GM12878 (cell line): ENCODE results near the gene KLHL36. TPM values are rescaled to one million over a fixed set of nuclear protein-coding genes. Genes with fewer than 3 reads are reported as not detected.

Experiments used
- ATF7 ChIP-seq: fragments of 450-650 bp; IDR thresholded peaks from 2 replicates; pipeline ENCODE4 v1.6.1; 2016; ENCODE audit warnings: low read depth, mild to moderate bottlenecking
- BACH1 ChIP-seq: fragments of 450-650 bp; IDR thresholded peaks from 2 replicates; pipeline ENCODE4 v1.6.1; 2017; ENCODE audit warnings: mild to moderate bottlenecking, borderline replicate concordance
- CHD2 ChIP-seq: IDR thresholded peaks from 2 replicates; pipeline ENCODE4 v1.6.1; 2011; ENCODE audit warnings: low read depth, low read length, improper control_type of control experiment, borderline replicate concordance
- CUX1 ChIP-seq: IDR thresholded peaks from 2 replicates; pipeline ENCODE4 v1.6.1; 2012; ENCODE audit warnings: improper control_type of control experiment, low read depth, low read length; ENCODE audit not compliant: insufficient replicate concordance
- EGR1 ChIP-seq, 2 experiments: IDR thresholded peaks; 1 replicate in 1 of 2; 2 replicates in 1 of 2; pipeline ENCODE4 v1.6.1; 2011 to 2012; ENCODE audit warnings: low read depth in 2 of 2, low read length in 2 of 2, borderline replicate concordance in 1 of 2, mild to moderate bottlenecking in 1 of 2, moderate library complexity in 1 of 2
- ESRRA ChIP-seq: IDR thresholded peaks from 2 replicates; pipeline ENCODE4 v1.6.1; 2012; ENCODE audit warnings: mild to moderate bottlenecking, low read length, improper control_type of control experiment
- EZH2 ChIP-seq: IDR thresholded peaks from 2 replicates; pipeline ENCODE4 v1.6.1; 2012; ENCODE audit warnings: low read depth, mild to moderate bottlenecking, control low read depth, inconsistent platforms, low read length, borderline replicate concordance; ENCODE audit not compliant: control insufficient read depth
- FOS ChIP-seq: IDR thresholded peaks from 3 replicates; pipeline ENCODE4 v1.6.1; 2011; ENCODE audit warnings: borderline replicate concordance; ENCODE audit not compliant: insufficient read length; ENCODE audit errors: extremely low read depth
- IRF4 ChIP-seq: IDR thresholded peaks from 2 replicates; pipeline ENCODE4 v1.6.1; 2011; ENCODE audit warnings: low read depth, low read length
- JUNB ChIP-seq: IDR thresholded peaks from 2 replicates; pipeline ENCODE4 v1.6.1; 2016; ENCODE audit warnings: antibody characterized with exemption, mild to moderate bottlenecking
- MTA3 ChIP-seq: IDR thresholded peaks from 2 replicates; pipeline ENCODE4 v1.6.1; 2012; ENCODE audit warnings: low read length, inconsistent platforms, borderline replicate concordance
- PAX5 ChIP-seq: IDR thresholded peaks from 2 replicates; pipeline ENCODE4 v1.6.1; 2011; ENCODE audit warnings: low read depth, low read length, borderline replicate concordance
- RBBP5 ChIP-seq: fragments of 200-600 bp; sonication (generic); conservative IDR thresholded peaks from 2 replicates; pipeline ENCODE4 v1.6.1; 2016
- RUNX3 ChIP-seq: IDR thresholded peaks from 2 replicates; pipeline ENCODE4 v1.6.1; 2012; ENCODE audit warnings: low read length, inconsistent platforms
- SMAD5 ChIP-seq: IDR thresholded peaks from 2 replicates; pipeline ENCODE4 v1.6.1; 2016; ENCODE audit warnings: antibody characterized with exemption, low read depth
- ZBTB33 ChIP-seq: fragments of 450-650 bp; IDR thresholded peaks from 2 replicates; pipeline ENCODE4 v1.6.1; 2017; ENCODE audit warnings: mild to moderate bottlenecking
- ZNF217 ChIP-seq: fragments of 450-650 bp; IDR thresholded peaks from 2 replicates; pipeline ENCODE4 v1.6.1; 2017; ENCODE audit warnings: antibody characterized with exemption, mild to moderate bottlenecking
- ZNF592 ChIP-seq: fragments of 450-650 bp; IDR thresholded peaks from 2 replicates; pipeline ENCODE4 v1.6.1; 2017; ENCODE audit warnings: mild to moderate bottlenecking, moderate library complexity
- ZSCAN29 ChIP-seq: fragments of 450-650 bp; IDR thresholded peaks from 2 replicates; pipeline ENCODE4 v1.6.1; 2017; ENCODE audit warnings: mild to moderate bottlenecking, moderate library complexity
- ZZZ3 ChIP-seq: IDR thresholded peaks from 2 replicates; pipeline ENCODE4 v1.6.1; 2011; ENCODE audit warnings: low read depth; ENCODE audit not compliant: control insufficient read depth, insufficient read length
- polyA plus RNA-seq, 11 experiments: library from polyadenylated mRNA; depleted of rRNA in 4 of 11; unstranded in 6 of 11; stranded (reverse) in 5 of 11; fragments of >200 nt; fragmentation: Nextera tagmentation in 4 of 11; fragmentation: Illumina TruSeq in 1 of 11; extraction: Ambion mirVana in 4 of 11; extraction: Trizol in 1 of 11; gene quantifications; 1 replicate in 1 of 11; 2 replicates in 10 of 11; pipeline versions ENCODE4 v1.2.1 to v1.2.3, GENCODE V29; 2011 to 2016; ENCODE audit warnings: inconsistent platforms in 2 of 11, missing spikeins in 2 of 11, low read depth in 1 of 11
- total RNA-seq, 4 experiments: library from RNA; depleted of rRNA in 3 of 4; stranded (reverse); fragments of >200 nt in 3 of 4; fragmentation: Illumina TruSeq in 1 of 4; extraction: Trizol in 1 of 4; gene quantifications; 2 replicates each; pipeline versions ENCODE4 v1.2.1 to v1.2.3, GENCODE V29; 2013 to 2021

KLHL36 gene
- total and polyA plus RNA-seq, 10 of the 15 experiments (the other 5 are each of a cell fraction or from before 2014, with no cell fraction given), result 2.6 to 45.3 (median 16.8) TPM

GRCh38 chr16:84647828-84648594 is at the start of gene KLHL36 (continued):
- TF ChIP-seq ATF7 (no peak), CUX1 (no peak), ZBTB33 (no peak), ZZZ3 (no peak), ESRRA (no peak), JUNB (no peak), IRF4 (no peak), SMAD5 (no peak), EGR1 (IDR thresholded peaks at IDR 0.05; ENCODE audit: borderline replicate concordance in 1 of 2, low read depth in 2 of 2, low read length in 2 of 2) (no peak; a peak in 1 of 3 replicates), CHD2 (no peak), EZH2 (no peak), ZSCAN29 (no peak), ZNF217 (no peak), FOS (no peak), ZNF592 (no peak), PAX5 (peak; percentile 54; the same call in 1 of the 2 replicates), RBBP5 (no peak), MTA3 (no peak), BACH1 (peak; percentile 97), RUNX3 (no peak)
